Right atrium auricular region (tissue), 2 donors: ENCODE data around the gene PCSK6. TPM values are rescaled to one million over a fixed set of nuclear protein-coding genes. Genes with fewer than 3 reads are reported as not detected.

Source experiments
- DNase-seq: peaks from one replicate; pipeline ENCODE4 v3.0.0-alpha.2; 2019; ENCODE audit warnings: low spot score
- H3K27ac ChIP-seq, 2 donors: fragments of 200-600 bp; sonication (generic); 1 replicate in 1 of 2; 2 replicates in 1 of 2; pipeline ENCODE4 v1.5.1; 2016 to 2019
- H3K27me3 ChIP-seq, 2 donors: fragments of 200-600 bp; sonication (generic); one replicate each; pipeline versions ENCODE4 v1.5.1 to v1.6.0; 2017 to 2019
- H3K36me3 ChIP-seq: fragments of 200-600 bp; sonication (generic); one replicate; pipeline ENCODE4 v1.5.1; 2016
- H3K4me1 ChIP-seq, 2 donors: fragments of 200-600 bp; sonication (generic); one replicate each; pipeline versions ENCODE4 v1.5.1 to v1.6.0; 2017 to 2019
- H3K4me3 ChIP-seq, 2 donors: fragments of 200-600 bp; sonication (generic); 1 replicate in 1 of 2; 2 replicates in 1 of 2; pipeline ENCODE4 v1.5.1; 2017 to 2019; ENCODE audit warnings: mild to moderate bottlenecking in 1 of 2, moderate library complexity in 1 of 2
- H3K9me3 ChIP-seq, 2 donors: fragments of 200-600 bp; sonication (generic); one replicate each; pipeline ENCODE4 v1.5.1; 2019
- total RNA-seq, 2 donors: library from RNA; depleted of rRNA; stranded (reverse); fragments of >200 nt; gene quantifications; one replicate each; pipeline ENCODE4 v1.1.0, GENCODE V29; 2016
- TF ChIP-seq, protein P1 (sequence below), 2 donors: fragments of 200-600 bp; sonication (generic); IDR thresholded peaks; one replicate each; pipeline ENCODE4 v1.5.1; 2019; ENCODE audit warnings: antibody characterized with exemption in 2 of 2

PCSK6 gene
- total RNA-seq, 2 donors from 2014 or later: 14.4 to 19.9 TPM

DNA sequence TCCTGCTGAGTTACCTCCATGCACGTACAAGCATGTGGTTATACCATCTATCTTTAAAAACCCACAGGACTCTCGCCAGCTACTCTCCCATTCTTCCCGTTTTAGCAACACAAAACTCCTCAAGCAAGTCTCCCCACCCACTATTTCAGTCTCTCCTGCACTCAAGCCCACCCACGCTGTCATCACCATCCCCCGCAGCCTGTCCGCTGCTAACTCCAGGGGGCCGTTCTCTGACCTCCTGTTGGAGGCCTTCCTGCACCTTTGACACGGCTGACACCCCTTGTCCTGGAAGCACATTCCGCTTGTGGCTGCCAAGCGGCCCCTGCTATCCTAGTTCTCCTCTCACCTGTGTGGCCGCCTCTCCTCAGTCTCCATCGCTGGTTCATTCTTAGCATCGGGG is 7.5 kb upstream of the PCSK6 start:
- no peak overlapping the region for H3K27ac ChIP-seq
- H3K4me3 ChIP-seq: no peak overlapping the region
- H3K9me3 ChIP-seq: no peaks in the 10 kb centered on the region
- TF ChIP-seq, protein P1, sequence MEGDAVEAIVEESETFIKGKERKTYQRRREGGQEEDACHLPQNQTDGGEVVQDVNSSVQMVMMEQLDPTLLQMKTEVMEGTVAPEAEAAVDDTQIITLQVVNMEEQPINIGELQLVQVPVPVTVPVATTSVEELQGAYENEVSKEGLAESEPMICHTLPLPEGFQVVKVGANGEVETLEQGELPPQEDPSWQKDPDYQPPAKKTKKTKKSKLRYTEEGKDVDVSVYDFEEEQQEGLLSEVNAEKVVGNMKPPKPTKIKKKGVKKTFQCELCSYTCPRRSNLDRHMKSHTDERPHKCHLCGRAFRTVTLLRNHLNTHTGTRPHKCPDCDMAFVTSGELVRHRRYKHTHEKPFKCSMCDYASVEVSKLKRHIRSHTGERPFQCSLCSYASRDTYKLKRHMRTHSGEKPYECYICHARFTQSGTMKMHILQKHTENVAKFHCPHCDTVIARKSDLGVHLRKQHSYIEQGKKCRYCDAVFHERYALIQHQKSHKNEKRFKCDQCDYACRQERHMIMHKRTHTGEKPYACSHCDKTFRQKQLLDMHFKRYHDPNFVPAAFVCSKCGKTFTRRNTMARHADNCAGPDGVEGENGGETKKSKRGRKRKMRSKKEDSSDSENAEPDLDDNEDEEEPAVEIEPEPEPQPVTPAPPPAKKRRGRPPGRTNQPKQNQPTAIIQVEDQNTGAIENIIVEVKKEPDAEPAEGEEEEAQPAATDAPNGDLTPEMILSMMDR (IDR thresholded peaks at IDR 0.05): no peak
- DNase-seq: no peak
- no peaks in the 10 kb centered on the region for H3K36me3 ChIP-seq
- H3K4me1 ChIP-seq: peaks cover 0 to 36% of the 10 kb centered on the region in 2 donors
- no peaks in the 10 kb centered on the region for H3K27me3 ChIP-seq

DNA sequence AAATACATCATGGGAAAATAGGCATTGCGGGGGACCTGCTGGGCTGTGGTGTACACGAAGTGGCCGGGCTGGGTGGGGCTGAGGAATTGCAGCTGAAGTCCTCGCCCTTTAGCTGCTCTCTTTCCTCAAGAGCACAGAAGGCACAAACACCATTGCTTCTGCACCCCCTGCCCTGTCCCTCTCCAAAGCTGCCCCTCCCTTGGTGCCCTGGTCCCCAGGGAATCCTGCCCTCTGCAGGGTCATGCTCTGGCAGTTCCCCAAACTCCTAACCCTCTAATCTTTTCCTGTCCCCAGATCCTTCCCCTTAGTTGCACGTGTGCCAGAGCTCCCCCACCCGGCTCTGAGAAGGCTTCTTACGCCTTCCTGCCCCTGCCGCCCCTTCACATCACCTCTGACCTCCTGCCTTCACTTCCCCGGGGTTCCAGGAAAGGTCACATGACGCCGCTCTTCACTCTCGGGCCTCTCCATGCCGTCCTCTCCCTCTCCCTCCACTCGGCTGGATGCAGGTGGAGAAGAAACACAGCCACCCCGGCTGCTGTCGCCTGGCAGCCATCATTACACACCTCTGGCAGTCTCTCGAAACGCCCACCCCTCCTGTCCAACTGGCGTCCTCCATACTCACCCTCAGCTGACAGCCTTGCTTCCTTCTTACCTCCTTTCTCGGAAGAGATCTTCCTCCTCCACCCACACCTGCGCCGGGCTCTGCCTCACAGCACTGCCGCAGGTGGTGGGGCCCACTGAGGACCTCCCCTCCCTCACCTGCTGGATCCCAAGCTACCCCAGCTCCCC is 6.9 kb upstream of the PCSK6 start:
- TF ChIP-seq, protein P1 (IDR thresholded peaks at IDR 0.05): no peak
- Histone ChIP-seq H3K4me3 (no peak overlapping the region), H3K36me3 (no peaks in the 10 kb centered on the region), H3K27ac (no peak overlapping the region), H3K4me1 (peaks cover 0 to 30% of the 10 kb centered on the region in 2 donors), H3K9me3 (no peaks in the 10 kb centered on the region), H3K27me3 (no peaks in the 10 kb centered on the region)
- no peak for DNase-seq

DNA sequence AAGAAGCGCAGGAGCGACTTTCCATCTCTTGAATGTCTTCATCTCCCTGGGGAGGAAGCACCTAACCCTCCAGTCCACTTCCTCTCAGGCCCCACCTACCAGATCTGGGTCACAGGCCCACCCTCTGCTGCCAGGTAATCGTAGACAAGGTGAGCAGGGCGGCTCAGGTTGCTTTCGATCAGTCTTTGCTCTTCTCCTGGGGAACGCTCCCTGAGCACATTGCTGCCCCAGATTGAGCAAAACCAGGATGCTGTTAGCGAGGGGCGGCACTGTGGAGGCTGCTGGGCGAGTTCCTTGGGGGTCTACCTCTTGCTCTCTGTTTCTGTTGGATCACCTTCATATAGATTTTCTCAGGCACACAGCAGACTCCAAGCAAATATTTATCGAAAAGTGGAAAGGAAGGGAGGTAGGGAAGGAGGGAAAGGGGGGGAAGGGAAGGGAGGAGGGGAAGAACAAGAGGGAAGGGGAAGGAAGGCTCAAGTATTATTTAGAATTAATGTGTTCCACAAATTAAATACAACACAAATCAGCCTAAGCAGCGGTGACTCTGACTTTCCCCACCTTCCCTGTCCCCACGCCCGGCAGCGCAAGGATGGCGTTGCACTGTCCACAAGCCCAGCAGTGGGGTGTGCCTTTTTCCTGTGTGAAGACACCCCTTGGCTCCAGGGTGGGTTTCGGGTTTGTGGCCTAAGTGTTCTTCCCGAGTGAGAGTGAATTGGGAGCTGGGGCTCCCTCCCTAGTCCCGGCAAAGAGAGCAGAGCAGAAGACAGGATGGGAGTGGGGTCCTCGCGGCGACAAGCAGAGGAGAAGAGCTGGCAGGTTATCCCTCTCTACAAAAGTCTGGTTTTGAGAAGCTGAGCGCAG is 6.1 kb upstream of the PCSK6 start:
- no peak for DNase-seq
- no peaks in the 10 kb centered on the region for H3K27me3 ChIP-seq
- no peak overlapping the region for H3K4me3 ChIP-seq
- H3K36me3 ChIP-seq: no peaks in the 10 kb centered on the region
- H3K27ac ChIP-seq: no peak overlapping the region
- peaks cover 0 to 21% of the 10 kb centered on the region in 2 donors for H3K4me1 ChIP-seq
- no peaks in the 10 kb centered on the region for H3K9me3 ChIP-seq
- TF ChIP-seq, protein P1 (IDR thresholded peaks at IDR 0.05): no peak

DNA sequence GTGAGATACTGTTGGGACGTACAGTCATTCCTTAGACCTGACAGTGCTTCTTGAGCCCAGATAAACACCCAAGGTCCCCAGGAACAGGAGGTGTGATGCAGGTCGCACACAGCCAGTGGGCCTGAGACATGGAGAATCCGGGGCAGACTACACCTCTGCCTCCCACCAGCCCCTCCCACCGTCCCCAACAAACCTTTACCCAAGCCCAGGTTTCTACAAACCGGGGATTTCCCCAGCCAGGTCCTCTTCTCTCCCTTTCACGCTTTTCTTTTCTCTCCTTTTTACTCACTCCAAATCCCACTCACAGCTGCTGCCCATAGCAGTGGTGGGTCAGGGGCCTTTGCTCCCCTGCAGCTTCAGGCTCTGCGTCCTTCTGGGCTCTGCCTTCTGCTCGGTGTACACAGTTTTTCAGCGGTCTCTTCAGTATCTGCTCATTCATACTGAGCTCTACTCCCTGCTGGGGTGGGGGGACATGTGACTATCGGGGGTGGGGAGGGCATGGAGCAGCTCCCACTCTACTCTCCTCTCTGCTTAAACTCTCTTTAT is 4.8 kb upstream of the PCSK6 start:
- TF ChIP-seq, protein P1 (IDR thresholded peaks at IDR 0.05): no peak
- Histone ChIP-seq H3K9me3 (no peaks in the 10 kb centered on the region), H3K36me3 (no peaks in the 10 kb centered on the region), H3K27me3 (no peaks in the 10 kb centered on the region), H3K27ac (no peak overlapping the region), H3K4me3 (no peak overlapping the region), H3K4me1 (peaks cover 0 to 14% of the 10 kb centered on the region in 2 donors)
- DNase-seq: no peak

DNA sequence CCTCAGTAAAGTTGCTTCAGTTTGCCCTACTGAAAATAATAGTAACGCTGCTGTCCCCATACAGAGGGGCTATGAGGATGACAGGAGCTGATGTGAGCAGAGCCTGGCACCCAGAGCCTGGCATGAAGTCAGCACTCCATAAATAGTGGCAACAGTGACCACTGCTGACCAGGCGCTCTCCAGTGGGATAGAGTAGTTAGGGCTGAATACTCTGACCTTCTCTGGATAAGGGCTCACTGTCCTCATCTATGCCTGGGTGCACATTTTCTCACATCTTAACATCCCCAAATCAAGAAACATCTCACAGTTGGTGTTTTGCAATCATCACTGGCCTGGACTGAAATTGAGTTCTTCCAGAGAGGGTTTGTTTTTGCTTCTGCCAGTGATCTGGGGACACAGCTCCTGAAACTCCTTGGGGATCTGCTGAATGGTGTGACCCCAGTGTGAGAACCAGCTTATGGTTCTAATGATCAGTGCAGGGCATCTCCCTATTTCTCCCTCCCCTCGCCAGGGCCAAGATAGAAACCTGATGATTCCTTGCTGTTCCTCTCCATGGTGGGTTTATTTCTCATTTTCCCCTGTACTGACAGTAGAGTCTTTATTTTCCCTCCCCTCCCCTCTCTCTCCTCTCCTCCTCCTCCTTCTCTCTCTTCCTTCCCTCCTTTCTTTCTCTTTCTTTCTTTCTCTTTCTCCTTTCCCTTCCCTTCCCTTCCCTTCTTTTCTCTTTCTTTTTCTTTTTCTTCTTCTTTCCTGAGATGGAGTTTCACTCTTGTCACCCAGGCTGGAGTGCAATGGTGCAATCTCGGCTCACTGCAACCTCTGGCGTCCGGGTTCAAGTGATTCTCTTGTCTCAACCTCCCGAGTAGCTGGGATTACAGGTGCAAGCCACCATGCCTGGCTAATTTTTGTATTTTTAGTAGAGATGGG is 3.5 kb upstream of the PCSK6 start:
- Histone ChIP-seq H3K9me3 (no peaks in the 10 kb centered on the region), H3K4me3 (no peak overlapping the region), H3K27ac (no peak overlapping the region), H3K36me3 (no peaks in the 10 kb centered on the region), H3K27me3 (no peaks in the 10 kb centered on the region), H3K4me1 (peaks cover 0 to 18% of the 10 kb centered on the region in 2 donors)
- DNase-seq: peak; percentile 58
- TF ChIP-seq, protein P1 (IDR thresholded peaks at IDR 0.05): no peak
